Mesenchymal stem cell (in vitro differentiated cells and primary cell): ENCODE measurements around the gene SYNE4.

ENCODE experiments used
- DNase-seq: peaks from one replicate; pipeline ENCODE4 v3.0.0-alpha.2; 2013
- H2AFZ ChIP-seq: one replicate; pipeline ENCODE4 v1.6.1; 2013; ENCODE audit warnings: low read depth, mild to moderate bottlenecking, control low read depth, inconsistent platforms, low read length, moderate library complexity
- H2AK5ac ChIP-seq: 2 replicates; pipeline ENCODE4 v1.6.1; 2013; ENCODE audit warnings: low read length, moderate library complexity, mild to moderate bottlenecking, inconsistent platforms; ENCODE audit not compliant: severe bottlenecking
- H2BK120ac ChIP-seq: one replicate; pipeline ENCODE4 v1.6.1; 2013; ENCODE audit warnings: low read depth, mild to moderate bottlenecking, inconsistent platforms, low read length, moderate library complexity
- H2BK12ac ChIP-seq, 2 experiments: one replicate each; pipeline ENCODE4 v1.6.1; 2013; ENCODE audit warnings: inconsistent platforms in 2 of 2, low read length in 2 of 2, mild to moderate bottlenecking in 2 of 2, moderate library complexity in 2 of 2, control low read depth in 1 of 2
- H2BK15ac ChIP-seq: one replicate; pipeline ENCODE4 v1.6.1; 2013; ENCODE audit warnings: mild to moderate bottlenecking, low read depth, inconsistent platforms; ENCODE audit not compliant: poor library complexity, severe bottlenecking
- H2BK5ac ChIP-seq: 2 replicates; pipeline ENCODE4 v1.6.1; 2013; ENCODE audit warnings: low read depth, mild to moderate bottlenecking, low read length, control low read depth, inconsistent platforms; ENCODE audit not compliant: poor library complexity, severe bottlenecking
- H3K14ac ChIP-seq, 2 experiments: one replicate each; pipeline ENCODE4 v1.6.1; 2013; ENCODE audit warnings: inconsistent platforms in 2 of 2, low read length in 2 of 2, control low read depth in 1 of 2, mild to moderate bottlenecking in 1 of 2, moderate library complexity in 1 of 2
- H3K18ac ChIP-seq, 2 experiments: one replicate each; pipeline ENCODE4 v1.6.1; 2013; ENCODE audit warnings: inconsistent platforms in 2 of 2, low read length in 2 of 2, control low read depth in 1 of 2, low read depth in 1 of 2, mild to moderate bottlenecking in 1 of 2
- H3K23ac ChIP-seq, 2 experiments: one replicate each; pipeline ENCODE4 v1.6.1; 2013; ENCODE audit warnings: inconsistent platforms in 2 of 2, low read length in 2 of 2, mild to moderate bottlenecking in 2 of 2, moderate library complexity in 2 of 2, control low read depth in 1 of 2
- H3K27ac ChIP-seq: 2 replicates; pipeline ENCODE4 v1.5.1; 2013; ENCODE audit warnings: mild to moderate bottlenecking, moderate library complexity, low read length, control low read depth, inconsistent platforms; ENCODE audit not compliant: poor library complexity, severe bottlenecking
- H3K27me3 ChIP-seq, 2 experiments: 2 replicates each; pipeline versions ENCODE4 v1.6.1 to v1.7.0; 2013; ENCODE audit warnings: low read length in 2 of 2, mild to moderate bottlenecking in 2 of 2, moderate library complexity in 2 of 2, control low read depth in 1 of 2, inconsistent platforms in 1 of 2; ENCODE audit not compliant: control insufficient read depth in 1 of 2, insufficient read depth in 1 of 2
- H3K36me3 ChIP-seq, 2 experiments: 2 replicates each; pipeline versions ENCODE4 v1.6.1 to v1.7.0; 2013; ENCODE audit warnings: low read length in 2 of 2, control low read depth in 1 of 2, inconsistent platforms in 1 of 2, low read depth in 1 of 2, mild to moderate bottlenecking in 1 of 2; ENCODE audit not compliant: insufficient read depth in 2 of 2, control insufficient read depth in 1 of 2
- H3K4ac ChIP-seq, 2 experiments: one replicate each; pipeline ENCODE4 v1.6.1; 2013; ENCODE audit warnings: inconsistent platforms in 2 of 2, low read length in 2 of 2, mild to moderate bottlenecking in 2 of 2, moderate library complexity in 2 of 2, control low read depth in 1 of 2, low read depth in 1 of 2
- H3K4me1 ChIP-seq: 2 replicates; pipeline ENCODE4 v1.6.1; 2013; ENCODE audit warnings: low read depth, low read length, control low read depth; ENCODE audit not compliant: control insufficient read depth, insufficient read depth
- H3K4me2 ChIP-seq: 2 replicates; pipeline ENCODE4 v1.6.1; 2013; ENCODE audit warnings: low read length, mild to moderate bottlenecking, inconsistent platforms; ENCODE audit not compliant: poor library complexity, severe bottlenecking
- H3K4me3 ChIP-seq, 2 experiments: 2 replicates each; pipeline versions ENCODE4 v1.5.1 to v1.7.0; 2013; ENCODE audit warnings: low read length in 2 of 2, mild to moderate bottlenecking in 2 of 2, control low read depth in 1 of 2, low read depth in 1 of 2; ENCODE audit not compliant: insufficient read depth in 1 of 2
- H3K79me1 ChIP-seq: replicated peaks from 2 replicates; pipeline ENCODE4 v1.6.1; 2013; ENCODE audit warnings: mild to moderate bottlenecking, control low read depth, low read length, inconsistent platforms; ENCODE audit not compliant: poor library complexity, severe bottlenecking
- H3K9ac ChIP-seq: 2 replicates; pipeline ENCODE4 v1.7.0; 2013; ENCODE audit warnings: mild to moderate bottlenecking, low read length, moderate library complexity
- H3K9me3 ChIP-seq: 2 replicates; pipeline ENCODE4 v1.7.0; 2013; ENCODE audit warnings: mild to moderate bottlenecking, low read length; ENCODE audit not compliant: control insufficient read depth
- H4K8ac ChIP-seq: one replicate; pipeline ENCODE4 v1.6.1; 2013; ENCODE audit warnings: inconsistent platforms, mild to moderate bottlenecking, low read length, moderate library complexity
- H4K91ac ChIP-seq: one replicate; pipeline ENCODE4 v1.6.1; 2013; ENCODE audit warnings: mild to moderate bottlenecking, low read length, inconsistent platforms
- WGBS: methylation state at CpG from one replicate; pipeline ENCODE4 v1.1.7; 2013; ENCODE audit warnings: mixed read lengths; 5-methylcytosine and 5-hydroxymethylcytosine counted together

The SYNE4 gene

GRCh38 chr19:36051637-36052036, 43.0 kb upstream of the SYNE4 start:
- no peak overlapping the region for H3K4me3 ChIP-seq
- no peak overlapping the region for H3K9ac ChIP-seq
- peaks cover 6% of the 10 kb centered on the region for H3K4me1 ChIP-seq
- no peak overlapping the region for H3K18ac ChIP-seq
- WGBS: 82% methylated on average over 2 of the region's 4 CpGs
- no peak overlapping the region for H4K91ac ChIP-seq
- DNase-seq: no peak
- no peaks in the 10 kb centered on the region for H3K27me3 ChIP-seq
- H3K27ac ChIP-seq: no peak overlapping the region
- no peak overlapping the region for H3K23ac ChIP-seq
- H2AFZ ChIP-seq: no peak overlapping the region
- H4K8ac ChIP-seq: no peak overlapping the region
- no peak overlapping the region for H2BK120ac ChIP-seq
- no peak overlapping the region for H2BK5ac ChIP-seq
- no peak overlapping the region for H2BK12ac ChIP-seq
- no peaks in the 10 kb centered on the region for H3K36me3 ChIP-seq
- H3K4ac ChIP-seq: no peak overlapping the region
- H3K14ac ChIP-seq: no peak overlapping the region
- no peak overlapping the region for H2AK5ac ChIP-seq
- no peak overlapping the region for H3K4me2 ChIP-seq
- H3K9me3 ChIP-seq: no peaks in the 10 kb centered on the region
- H3K79me1 ChIP-seq: peaks cover 15% of the 10 kb centered on the region
- no peak overlapping the region for H2BK15ac ChIP-seq

GRCh38 chr19:36051236-36051635, 42.6 kb upstream of the SYNE4 start:
- Histone ChIP-seq H3K9ac (no peak overlapping the region), H3K18ac (no peak overlapping the region), H3K79me1 (peaks cover 11% of the 10 kb centered on the region), H2BK15ac (no peak overlapping the region), H3K36me3 (no peaks in the 10 kb centered on the region), H3K27me3 (no peaks in the 10 kb centered on the region), H3K27ac (no peak overlapping the region), H3K4ac (no peak overlapping the region), H2BK12ac (no peak overlapping the region), H3K23ac (no peak overlapping the region), H3K4me2 (no peak overlapping the region), H3K9me3 (no peaks in the 10 kb centered on the region), H3K4me1 (peaks cover 6% of the 10 kb centered on the region), H3K14ac (no peak overlapping the region), H4K8ac (no peak overlapping the region), H2AFZ (no peak overlapping the region), H3K4me3 (no peak overlapping the region), H4K91ac (no peak overlapping the region), H2BK5ac (no peak overlapping the region), H2AK5ac (no peak overlapping the region), H2BK120ac (no peak overlapping the region)
- no peak for DNase-seq
- WGBS: 46% methylated on average over 3 of the region's 3 CpGs

- H3K4ac ChIP-seq: no peak overlapping the region
- no peak overlapping the region for H2BK5ac ChIP-seq
- H3K27me3 ChIP-seq: no peaks in the 10 kb centered on the region
- no peak overlapping the region for H3K23ac ChIP-seq
- no peak overlapping the region for H3K18ac ChIP-seq
- peaks cover 9% of the 10 kb centered on the region for H3K79me1 ChIP-seq
- WGBS: 95% methylated on average over 1 of the region's 4 CpGs
- H3K36me3 ChIP-seq: no peaks in the 10 kb centered on the region
- H4K8ac ChIP-seq: no peak overlapping the region
- no peaks in the 10 kb centered on the region for H3K9me3 ChIP-seq
- H2AFZ ChIP-seq: no peak overlapping the region
- no peak overlapping the region for H2AK5ac ChIP-seq
- H3K4me3 ChIP-seq: no peak overlapping the region
- no peak overlapping the region for H2BK12ac ChIP-seq
- no peak overlapping the region for H3K4me2 ChIP-seq
- H3K14ac ChIP-seq: no peak overlapping the region
- peaks cover 3% of the 10 kb centered on the region for H3K4me1 ChIP-seq
- H2BK120ac ChIP-seq: no peak overlapping the region
- no peak for DNase-seq
- no peak overlapping the region for H4K91ac ChIP-seq
- no peak overlapping the region for H2BK15ac ChIP-seq
- no peak overlapping the region for H3K27ac ChIP-seq
- no peak overlapping the region for H3K9ac ChIP-seq
Measured at GRCh38 chr19:36049080-36049698, 40.6 kb upstream of the SYNE4 start.

- Histone ChIP-seq H3K27ac (no peak overlapping the region), H3K4me1 (no peaks in the 10 kb centered on the region), H3K14ac (no peak overlapping the region), H2BK5ac (no peak overlapping the region), H2BK12ac (no peak overlapping the region), H2BK15ac (no peak overlapping the region), H3K23ac (no peak overlapping the region), H4K8ac (no peak overlapping the region), H4K91ac (no peak overlapping the region), H3K36me3 (no peaks in the 10 kb centered on the region), H3K9me3 (no peaks in the 10 kb centered on the region), H3K4me3 (no peak overlapping the region), H3K79me1 (peaks cover 9% of the 10 kb centered on the region), H3K18ac (no peak overlapping the region), H2BK120ac (no peak overlapping the region), H3K27me3 (no peaks in the 10 kb centered on the region), H3K9ac (no peak overlapping the region), H3K4ac (no peak overlapping the region), H2AK5ac (no peak overlapping the region), H2AFZ (no peak overlapping the region), H3K4me2 (no peak overlapping the region)
- DNase-seq: no peak
Measured at GRCh38 chr19:36047835-36048234, 39.2 kb upstream of the SYNE4 start.
